ENCODE data around the gene PAIP1.
"Not testable (repeated sequence)": the region's sequence is repeated elsewhere in the genome, so short reads cannot be mapped to it uniquely, and the experiment has no call there.

The PAIP1 gene

DNA sequence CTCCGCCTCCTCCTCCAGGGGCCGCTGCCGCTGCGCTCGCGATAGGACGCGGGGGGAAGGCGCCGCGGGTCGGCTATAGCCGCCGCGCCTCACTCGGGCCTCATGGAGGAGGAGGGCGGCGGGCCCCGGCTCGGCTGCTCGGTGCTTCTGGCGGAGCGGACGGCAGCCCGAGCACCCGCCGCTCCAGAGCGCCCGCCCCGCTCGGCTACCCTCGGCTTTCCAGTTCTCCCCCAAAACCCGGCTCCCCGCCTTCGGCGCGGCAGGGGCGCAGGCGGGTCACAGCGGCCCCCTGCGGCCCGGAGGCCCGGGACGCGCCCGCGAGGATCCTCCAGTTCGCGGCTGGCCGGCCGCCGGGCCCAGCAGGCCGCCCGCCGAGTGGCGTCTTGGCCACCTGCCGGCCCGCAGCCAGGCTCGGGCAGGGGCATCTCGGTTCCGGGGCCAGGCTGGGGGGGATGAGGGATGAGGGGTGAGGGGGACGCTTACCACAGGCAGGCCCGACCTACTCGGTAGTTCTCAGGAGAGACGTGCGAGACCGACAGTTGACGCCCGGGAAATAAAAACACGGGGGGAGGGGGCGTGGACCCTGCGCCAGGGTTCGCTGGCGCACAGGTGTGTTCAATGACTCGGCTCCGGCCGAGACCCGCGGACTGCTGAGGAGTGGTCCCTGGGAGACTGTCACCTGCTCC, at the start of gene PAIP1:
TSS of gene PAIP1 (minus strand) at position 221 of the 686 bp plus-strand sequence. CDS start 231 bp downstream, outside the sequence.
- peak; percentile 80 for DNase-seq

DNA sequence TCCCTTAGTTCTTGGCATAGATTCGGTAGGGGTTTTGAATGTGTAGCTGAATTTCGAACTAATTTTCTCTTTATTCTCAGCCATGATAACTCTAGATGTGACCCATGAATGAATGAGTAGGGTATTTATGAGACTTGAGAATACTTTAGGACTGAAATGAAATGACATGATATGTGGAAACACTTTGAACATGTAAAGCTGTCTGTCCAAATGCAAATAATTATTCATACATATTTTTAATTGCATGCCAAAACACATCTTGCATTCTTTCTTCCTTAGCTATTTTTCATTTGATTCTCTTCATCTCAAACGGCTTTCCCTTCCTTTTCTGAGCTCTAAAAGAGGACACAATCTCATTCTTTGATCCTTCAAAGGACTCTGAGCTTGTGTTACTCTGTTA, 49.5 kb upstream of the PAIP1 start:
- DNase-seq: no peak

- DNase-seq: no peak
Observed at GRCh38 chr5:43604699-43605098, 47.8 kb upstream of the PAIP1 start.

DNA sequence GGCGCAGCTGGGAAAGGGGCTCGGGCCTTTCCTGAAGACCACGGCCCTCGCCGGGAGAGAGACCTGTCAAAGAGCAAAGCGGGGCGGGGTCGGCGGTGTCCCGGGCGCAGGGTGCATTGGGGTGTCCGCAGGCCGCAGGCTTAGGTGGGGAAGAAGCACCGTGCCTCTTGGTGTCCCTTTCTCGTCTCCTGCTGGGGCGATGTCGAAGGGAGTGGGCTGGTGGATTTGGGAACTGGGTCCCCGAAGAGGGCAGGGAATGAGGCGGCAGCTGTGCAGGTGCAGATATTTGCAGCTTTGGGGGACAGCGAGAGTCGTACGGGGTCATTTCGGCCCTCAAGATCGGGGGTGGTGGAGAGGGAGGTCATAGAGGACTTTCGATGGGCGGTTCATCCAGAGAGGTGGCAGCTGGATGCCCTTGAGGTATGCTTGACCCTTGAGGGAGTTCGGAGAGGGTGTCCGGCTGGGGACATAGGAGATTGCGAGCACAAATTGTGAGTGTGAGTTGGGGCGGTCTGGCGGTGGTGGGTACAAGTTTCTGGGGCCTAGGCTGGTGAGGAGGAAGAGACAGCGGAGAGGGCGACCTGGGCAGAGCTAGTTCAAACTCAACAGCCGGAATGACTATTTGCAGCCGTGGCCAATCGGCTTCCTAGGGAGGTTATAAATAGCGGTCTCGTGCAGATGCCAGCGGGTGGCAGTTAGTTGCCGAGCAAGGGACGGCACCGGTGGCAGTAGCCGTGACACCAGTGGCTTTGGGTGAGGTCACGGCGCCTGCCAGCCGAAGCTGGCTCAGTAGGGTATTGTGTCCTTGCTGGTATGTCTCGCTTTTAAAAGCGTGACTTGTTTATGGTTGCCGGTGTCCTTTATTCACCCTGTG, 46.7 kb upstream of the PAIP1 start:
- DNase-seq: peak; percentile 86

GRCh38 chr5:43602461-43603343, 45.8 kb upstream of the PAIP1 start, which contains the start of gene NNT:
NNT (plus strand) TSS chr5:43603180; CDS start chr5:43609196, 6,016 bp downstream.
- peak; percentile 76 for DNase-seq

- DNase-seq: no peak
Observed at GRCh38 chr5:43601454-43602260, 44.8 kb upstream of the PAIP1 start.

DNA sequence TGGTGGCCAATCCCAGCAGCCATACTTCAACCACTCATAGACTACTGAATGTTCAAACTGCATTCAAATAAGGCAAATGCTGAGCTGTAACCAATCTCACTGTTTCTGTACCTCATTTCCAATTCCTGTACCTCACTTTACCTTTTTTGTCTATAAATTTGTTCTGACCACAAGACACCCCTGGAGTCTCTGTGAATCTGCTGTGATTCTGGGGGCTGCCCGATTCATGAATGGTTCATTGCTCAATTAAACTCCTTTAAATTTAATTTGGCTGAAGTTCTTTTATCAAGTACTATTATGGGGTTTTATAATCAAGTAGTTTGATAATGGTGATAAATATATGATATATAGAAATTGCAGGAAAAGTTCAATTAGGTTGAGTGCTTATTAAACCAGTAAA, 42.0 kb upstream of the PAIP1 start:
- DNase-seq: not testable (repeated sequence)

- no peak for DNase-seq
Observed at GRCh38 chr5:43592363-43592762, 35.5 kb upstream of the PAIP1 start.

DNA sequence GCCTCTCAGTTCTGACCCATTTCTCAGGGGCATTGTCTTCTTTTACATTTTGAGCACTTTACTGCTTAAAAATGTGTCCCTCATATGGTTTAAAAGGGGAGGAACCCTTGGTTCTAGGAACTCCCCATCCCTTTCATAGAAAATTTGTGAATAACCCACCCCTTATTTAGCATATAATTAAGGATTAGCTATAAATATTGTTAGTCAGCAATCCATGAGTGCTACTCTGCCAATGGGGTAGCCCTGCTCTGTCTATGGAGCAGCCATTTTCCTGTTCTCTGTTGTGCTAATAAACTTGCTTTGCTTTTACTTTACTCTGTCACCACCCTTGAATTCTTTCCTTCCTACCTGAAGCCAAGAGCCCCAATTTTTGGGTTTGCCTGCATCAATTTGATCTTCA, 33.8 kb upstream of the PAIP1 start:
- no peak for DNase-seq

DNA sequence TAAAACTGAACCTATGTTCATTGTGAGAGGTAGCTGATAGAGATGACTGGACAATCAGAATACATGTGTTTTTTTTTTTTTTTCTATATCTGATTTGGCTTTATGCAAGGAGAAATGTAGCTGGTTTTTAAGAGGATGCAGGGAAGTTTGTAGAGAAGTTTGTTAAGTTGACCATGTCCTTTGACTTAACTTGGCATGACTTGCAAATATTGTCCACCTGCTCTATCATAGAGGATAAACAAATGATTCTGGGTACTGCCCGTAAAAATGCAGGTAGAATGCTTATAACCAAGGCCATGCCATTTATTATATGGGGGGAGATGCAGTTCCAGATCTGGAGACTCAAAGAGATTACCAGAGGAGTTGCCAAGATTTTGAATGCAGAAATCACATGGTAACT, 32.4 kb upstream of the PAIP1 start:
- no peak for DNase-seq

- no peak for DNase-seq
Observed at GRCh38 chr5:43588842-43589241, 32.0 kb upstream of the PAIP1 start.

DNA sequence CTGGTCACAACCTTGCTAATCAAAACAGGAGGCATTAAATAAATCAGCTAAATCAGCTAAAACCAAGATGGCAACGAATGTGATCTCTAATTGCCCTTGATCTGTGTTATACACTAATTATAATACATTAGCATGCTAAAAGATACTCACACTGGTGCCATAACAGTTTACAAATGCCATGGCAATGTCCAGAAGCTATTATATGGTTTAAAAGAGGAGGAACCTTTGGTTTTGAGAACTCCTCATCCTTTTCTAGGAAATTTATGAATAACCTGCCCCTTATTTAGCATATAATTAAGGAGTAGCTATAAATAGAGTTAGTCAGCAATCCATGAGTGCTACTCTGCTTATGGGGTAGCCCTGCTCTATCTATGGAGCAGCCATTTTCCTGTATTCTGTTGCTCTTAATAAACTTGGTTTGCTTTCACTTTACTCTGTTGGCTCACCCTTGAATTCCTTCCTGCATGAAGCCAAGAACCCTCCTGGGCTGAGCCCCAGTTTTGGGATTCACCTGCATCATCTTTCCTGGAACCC, 27.4 kb upstream of the PAIP1 start:
- DNase-seq: no peak

DNA sequence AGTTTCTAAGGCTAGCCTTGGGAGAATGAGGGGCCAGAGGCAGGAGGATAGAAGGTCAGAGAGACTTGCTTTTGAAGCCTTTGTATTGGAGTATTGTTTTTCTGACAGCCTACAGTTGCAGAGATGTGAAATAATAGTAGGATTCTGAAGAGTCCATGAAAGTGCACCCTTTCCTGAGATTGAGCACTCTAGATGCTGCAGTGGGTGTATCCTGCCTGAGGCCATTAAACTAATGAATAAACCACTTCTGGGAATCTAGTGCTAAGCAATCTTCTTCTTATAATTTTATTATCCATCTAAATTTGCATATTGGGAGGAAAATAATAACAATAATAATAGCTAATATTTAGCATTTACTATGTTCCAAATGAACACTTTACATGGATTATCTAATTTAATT, 26.8 kb upstream of the PAIP1 start:
- no peak for DNase-seq

DNA sequence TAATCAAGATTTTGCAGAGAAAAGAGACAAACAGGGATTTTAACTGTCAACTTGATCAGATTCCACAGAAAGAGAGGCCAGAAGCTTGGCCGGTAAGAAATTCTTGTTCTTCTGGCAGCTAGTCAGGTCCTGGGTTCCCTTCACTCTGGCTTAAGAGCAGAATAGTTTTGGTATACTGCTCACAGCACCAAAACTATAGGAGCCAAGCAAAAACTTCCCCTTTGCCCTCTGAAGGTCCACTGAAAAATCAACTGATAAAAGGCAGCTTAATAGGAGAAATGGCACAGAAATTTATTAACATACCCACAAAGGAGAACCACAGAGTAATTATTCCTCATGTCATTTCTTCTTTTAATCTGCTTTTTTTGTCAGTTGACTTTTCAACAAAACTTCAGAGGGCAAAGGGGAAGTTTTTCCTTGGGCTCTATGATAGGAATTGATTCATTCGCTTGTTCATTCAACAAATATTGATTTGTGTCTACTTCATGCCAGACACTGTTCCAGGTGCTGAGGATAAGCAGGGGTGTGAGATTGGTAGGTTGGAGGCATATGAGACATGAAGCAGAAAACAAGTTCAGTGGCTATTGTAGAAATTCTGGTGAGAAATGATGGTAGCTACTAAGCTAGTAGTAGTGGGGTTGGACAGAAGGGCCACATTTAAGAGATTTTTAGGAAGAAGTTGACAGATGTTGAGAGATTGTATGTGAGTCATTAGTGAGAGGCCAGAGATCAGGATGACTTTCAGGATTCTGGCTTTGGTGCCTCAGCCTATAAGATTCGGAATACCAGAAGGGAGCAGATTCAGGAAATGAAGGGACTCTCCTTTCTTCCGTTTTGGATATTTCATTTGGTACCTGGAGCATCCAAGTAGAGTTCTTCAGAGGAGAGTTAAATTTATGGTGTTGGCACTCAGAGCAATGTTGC, 25.5 kb upstream of the PAIP1 start:
- DNase-seq: no peak

DNA sequence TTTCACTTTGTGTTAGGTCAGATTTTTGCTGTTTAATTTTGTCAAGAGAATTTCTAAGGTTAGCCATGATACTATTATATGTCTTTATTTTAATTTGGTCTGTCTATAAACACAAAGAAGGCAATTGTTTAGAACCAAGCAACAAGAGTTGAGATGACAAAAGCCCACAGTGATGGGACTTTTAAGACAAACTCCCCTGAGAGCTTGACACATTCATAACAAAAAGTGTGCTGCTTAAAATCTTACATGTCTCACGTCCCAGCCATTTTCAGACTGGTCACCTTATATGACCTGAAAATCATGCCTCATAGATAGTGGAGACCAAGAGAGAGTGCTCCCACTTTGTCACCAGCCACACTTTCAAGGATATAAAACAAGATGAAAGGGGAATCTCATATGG, 24.5 kb upstream of the PAIP1 start:
- DNase-seq: no peak

- not testable (repeated sequence) for DNase-seq
Observed at GRCh38 chr5:43580402-43581210, 23.7 kb upstream of the PAIP1 start.

- DNase-seq: no peak
Observed at GRCh38 chr5:43573058-43573457, 16.2 kb upstream of the PAIP1 start.

GRCh38 chr5:43572357-43572756, 15.5 kb upstream of the PAIP1 start:
- DNase-seq: no peak

DNA sequence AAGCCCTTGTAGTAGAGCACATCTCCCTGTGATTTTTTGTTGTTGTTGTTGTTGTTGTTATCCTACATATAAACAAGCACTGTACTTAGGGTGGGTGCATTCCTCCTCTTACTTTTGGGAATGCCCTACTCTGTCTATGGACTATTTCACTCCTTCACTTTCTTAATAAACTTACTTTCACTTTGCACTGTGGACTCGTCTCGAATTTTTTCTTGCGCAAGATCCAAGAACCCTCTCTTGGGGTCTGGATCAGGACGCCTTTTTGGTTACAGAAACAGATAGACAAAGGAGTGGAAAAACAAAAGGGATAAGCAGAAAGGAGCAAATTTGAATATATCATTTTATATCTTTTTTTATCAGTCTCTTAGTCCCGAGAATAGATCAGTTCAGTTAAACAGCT, 14.4 kb upstream of the PAIP1 start:
- no peak for DNase-seq
